Activated naive CD8-positive, alpha-beta T cell treated with anti-CD3 and anti-CD28 coated beads, Interleukin-2, amount 50 U/mL, for 24 hours (primary cell): ENCODE measurements around the gene ZNF768.

Experiments used
- ATAC-seq: fragments of 150-1000 bp; cut with Tn5 transposase; one replicate; pipeline ENCODE4 v1.10.0; 2021
- DNase-seq: peaks from one replicate; pipeline ENCODE4 v3.0.0; 2021
- H3K27ac Mint-ChIP-seq: one replicate; pipeline ENCODE4 v1.8.0; 2021; ENCODE audit warnings: mild to moderate bottlenecking, mixed read lengths
- H3K27me3 Mint-ChIP-seq: one replicate; pipeline ENCODE4 v1.8.0; 2021; ENCODE audit warnings: mixed read lengths
- H3K36me3 Mint-ChIP-seq: one replicate; pipeline ENCODE4 v1.8.0; 2021; ENCODE audit warnings: low read depth, mixed read lengths
- H3K4me1 Mint-ChIP-seq: one replicate; pipeline ENCODE4 v1.8.0; 2021; ENCODE audit warnings: mixed read lengths
- H3K4me3 Mint-ChIP-seq: one replicate; pipeline ENCODE4 v1.8.0; 2021; ENCODE audit warnings: mild to moderate bottlenecking, moderate library complexity, mixed read lengths
- H3K9me3 Mint-ChIP-seq: one replicate; pipeline ENCODE4 v1.8.0; 2021; ENCODE audit warnings: mixed read lengths

Gene ZNF768

GRCh38 chr16:30561089-30561816, 34.9 kb upstream of the ZNF768 start:
- Mint-ChIP-seq H3K36me3 (peaks cover 2% of the 10 kb centered on the region), H3K4me3 (peak overlapping the region; percentile 76), H3K27ac (peak overlapping the region; percentile 55), H3K27me3 (peaks cover 4% of the 10 kb centered on the region), H3K4me1 (peaks cover 23% of the 10 kb centered on the region), H3K9me3 (no peaks in the 10 kb centered on the region)
- no peak for ATAC-seq
- peak; percentile 29 for DNase-seq

- H3K27ac Mint-ChIP-seq: peak overlapping the region; percentile 91
- DNase-seq (no peak), ATAC-seq (no peak)
- H3K9me3 Mint-ChIP-seq: no peaks in the 10 kb centered on the region
- peaks cover 9% of the 10 kb centered on the region for H3K36me3 Mint-ChIP-seq
- H3K4me1 Mint-ChIP-seq: peaks cover 27% of the 10 kb centered on the region
- H3K27me3 Mint-ChIP-seq: peaks cover 4% of the 10 kb centered on the region
- no peak overlapping the region for H3K4me3 Mint-ChIP-seq
Observed at GRCh38 chr16:30559690-30560089, 33.3 kb upstream of the ZNF768 start.

- H3K27me3 Mint-ChIP-seq: peaks cover 4% of the 10 kb centered on the region
- no peak for DNase-seq
- peak overlapping the region; percentile 87 for H3K4me3 Mint-ChIP-seq
- no peak for ATAC-seq
- H3K4me1 Mint-ChIP-seq: peaks cover 34% of the 10 kb centered on the region
- H3K27ac Mint-ChIP-seq: peak overlapping the region; percentile 91
- peaks cover 16% of the 10 kb centered on the region for H3K36me3 Mint-ChIP-seq
- no peaks in the 10 kb centered on the region for H3K9me3 Mint-ChIP-seq
Observed at GRCh38 chr16:30558789-30559377, 32.5 kb upstream of the ZNF768 start.

- peaks cover 41% of the 10 kb centered on the region for H3K4me1 Mint-ChIP-seq
- peak within 1 kb of the TSS; percentile 87 for H3K4me3 Mint-ChIP-seq
- DNase-seq: peak; percentile 96
- peak within 1 kb of the TSS; percentile 91 for H3K27ac Mint-ChIP-seq
- peaks cover 4% of the 10 kb centered on the region for H3K27me3 Mint-ChIP-seq
- ATAC-seq: peak; percentile 98
- no peaks in the 10 kb centered on the region for H3K9me3 Mint-ChIP-seq
- peaks cover 22% of the 10 kb centered on the region for H3K36me3 Mint-ChIP-seq
Observed at GRCh38 chr16:30557957-30558788, 31.8 kb upstream of the ZNF768 start, which contains the start of gene ZNF764. Gene ZNF764 (minus strand): TSS chr16:30558374. CDS start chr16:30558182, 192 bp downstream.

- Mint-ChIP-seq H3K4me3 (peak overlapping the region; percentile 87), H3K27me3 (peaks cover 4% of the 10 kb centered on the region), H3K27ac (peak overlapping the region; percentile 91), H3K4me1 (peaks cover 46% of the 10 kb centered on the region), H3K36me3 (peaks cover 23% of the 10 kb centered on the region), H3K9me3 (no peaks in the 10 kb centered on the region)
- DNase-seq (peak; percentile 49), ATAC-seq (no peak)
Observed at GRCh38 chr16:30557707-30557956, 31.3 kb upstream of the ZNF768 start.

- ATAC-seq (no peak), DNase-seq (no peak)
- peak overlapping the region; percentile 87 for H3K4me3 Mint-ChIP-seq
- H3K9me3 Mint-ChIP-seq: no peaks in the 10 kb centered on the region
- peaks cover 26% of the 10 kb centered on the region for H3K36me3 Mint-ChIP-seq
- H3K4me1 Mint-ChIP-seq: peaks cover 57% of the 10 kb centered on the region
- peaks cover 2% of the 10 kb centered on the region for H3K27me3 Mint-ChIP-seq
- peak overlapping the region; percentile 91 for H3K27ac Mint-ChIP-seq
Observed at GRCh38 chr16:30556125-30556473, 29.7 kb upstream of the ZNF768 start.

- H3K36me3 Mint-ChIP-seq: peaks cover 26% of the 10 kb centered on the region
- DNase-seq: no peak
- peaks cover 58% of the 10 kb centered on the region for H3K4me1 Mint-ChIP-seq
- peak overlapping the region; percentile 91 for H3K27ac Mint-ChIP-seq
- H3K27me3 Mint-ChIP-seq: no peaks in the 10 kb centered on the region
- no peak overlapping the region for H3K4me3 Mint-ChIP-seq
- ATAC-seq: no peak
- H3K9me3 Mint-ChIP-seq: no peaks in the 10 kb centered on the region
Observed at GRCh38 chr16:30555315-30556124, 29.2 kb upstream of the ZNF768 start.

- no peak overlapping the region for H3K4me3 Mint-ChIP-seq
- H3K27me3 Mint-ChIP-seq: no peaks in the 10 kb centered on the region
- H3K9me3 Mint-ChIP-seq: no peaks in the 10 kb centered on the region
- peaks cover 56% of the 10 kb centered on the region for H3K4me1 Mint-ChIP-seq
- DNase-seq: no peak
- no peak for ATAC-seq
- no peak overlapping the region for H3K27ac Mint-ChIP-seq
- peaks cover 26% of the 10 kb centered on the region for H3K36me3 Mint-ChIP-seq
Observed at GRCh38 chr16:30554557-30555314, 28.4 kb upstream of the ZNF768 start.

- DNase-seq: no peak
- peaks cover 50% of the 10 kb centered on the region for H3K4me1 Mint-ChIP-seq
- no peak overlapping the region for H3K4me3 Mint-ChIP-seq
- no peak for ATAC-seq
- H3K9me3 Mint-ChIP-seq: no peaks in the 10 kb centered on the region
- peaks cover 26% of the 10 kb centered on the region for H3K36me3 Mint-ChIP-seq
- no peaks in the 10 kb centered on the region for H3K27me3 Mint-ChIP-seq
- peak overlapping the region; percentile 89 for H3K27ac Mint-ChIP-seq
Observed at GRCh38 chr16:30553393-30553899, 27.1 kb upstream of the ZNF768 start.

GRCh38 chr16:30552956-30553355, 26.6 kb upstream of the ZNF768 start:
- no peaks in the 10 kb centered on the region for H3K9me3 Mint-ChIP-seq
- ATAC-seq: no peak
- peaks cover 26% of the 10 kb centered on the region for H3K36me3 Mint-ChIP-seq
- peak overlapping the region; percentile 89 for H3K27ac Mint-ChIP-seq
- no peak overlapping the region for H3K4me3 Mint-ChIP-seq
- no peak for DNase-seq
- peaks cover 50% of the 10 kb centered on the region for H3K4me1 Mint-ChIP-seq
- H3K27me3 Mint-ChIP-seq: no peaks in the 10 kb centered on the region

GRCh38 chr16:30551781-30552180, 25.4 kb upstream of the ZNF768 start:
- DNase-seq (peak; percentile 54), ATAC-seq (peak; percentile 90)
- Mint-ChIP-seq H3K27me3 (no peaks in the 10 kb centered on the region), H3K9me3 (no peaks in the 10 kb centered on the region), H3K27ac (peak overlapping the region; percentile 89), H3K4me3 (peak overlapping the region; percentile 57), H3K36me3 (peaks cover 26% of the 10 kb centered on the region), H3K4me1 (peaks cover 50% of the 10 kb centered on the region)

- peaks cover 8% of the 10 kb centered on the region for H3K36me3 Mint-ChIP-seq
- H3K4me3 Mint-ChIP-seq: no peak overlapping the region
- H3K27me3 Mint-ChIP-seq: no peaks in the 10 kb centered on the region
- DNase-seq (no peak), ATAC-seq (no peak)
- H3K9me3 Mint-ChIP-seq: no peaks in the 10 kb centered on the region
- H3K4me1 Mint-ChIP-seq: peaks cover 35% of the 10 kb centered on the region
- H3K27ac Mint-ChIP-seq: no peak overlapping the region
Observed at GRCh38 chr16:30548416-30549253, 22.3 kb upstream of the ZNF768 start.

GRCh38 chr16:30546115-30546514, 19.7 kb upstream of the ZNF768 start:
- H3K36me3 Mint-ChIP-seq: no peaks in the 10 kb centered on the region
- ATAC-seq (no peak), DNase-seq (no peak)
- no peak overlapping the region for H3K27ac Mint-ChIP-seq
- peaks cover 10% of the 10 kb centered on the region for H3K4me1 Mint-ChIP-seq
- H3K27me3 Mint-ChIP-seq: no peaks in the 10 kb centered on the region
- H3K4me3 Mint-ChIP-seq: no peak overlapping the region
- no peaks in the 10 kb centered on the region for H3K9me3 Mint-ChIP-seq
